Thyroid gland (tissue), 4 donors: ENCODE measurements around the gene SFXN5.

Source experiments
- CTCF ChIP-seq, 6 experiments: fragments of 200-600 bp in 3 of 6; fragments of 450-650 bp in 3 of 6; sonication (generic) in 3 of 6; IDR thresholded peaks; one replicate each; pipeline ENCODE4 v1.5.1; 2016 to 2019; ENCODE audit warnings: antibody characterized with exemption in 6 of 6, mild to moderate bottlenecking in 2 of 6, inconsistent platforms in 1 of 6, moderate library complexity in 1 of 6
- POLR2A ChIP-seq, 2 donors: fragments of 450-650 bp; IDR thresholded peaks; one replicate each; pipeline ENCODE4 v1.6.1; 2017; ENCODE audit warnings: antibody characterized with exemption in 2 of 2, mild to moderate bottlenecking in 2 of 2, moderate library complexity in 1 of 2

GRCh38 chr2:73088703-73089102 lies 17.2 kb upstream of the SFXN5 start:
- no peak for TF ChIP-seq CTCF (IDR thresholded peaks at IDR 0.05)
- no peak for TF ChIP-seq POLR2A (IDR thresholded peaks at IDR 0.05)
